HG03139 (cell line): ENCODE data around the gene TULP4.
"Not testable (repeated sequence)": the region's sequence is repeated elsewhere in the genome, so short reads cannot be mapped to it uniquely, and the experiment has no call there.

Experiments used
- ATAC-seq: cut with Tn5 transposase; IDR thresholded peaks from one replicate; pipeline ENCODE4 v1.9.1; 2021; ENCODE audit not compliant: unreplicated experiment

TULP4 gene

GRCh38 chr6:158387036-158387435 lies 74.8 kb downstream of the TULP4 start:
- no peak for ATAC-seq

DNA sequence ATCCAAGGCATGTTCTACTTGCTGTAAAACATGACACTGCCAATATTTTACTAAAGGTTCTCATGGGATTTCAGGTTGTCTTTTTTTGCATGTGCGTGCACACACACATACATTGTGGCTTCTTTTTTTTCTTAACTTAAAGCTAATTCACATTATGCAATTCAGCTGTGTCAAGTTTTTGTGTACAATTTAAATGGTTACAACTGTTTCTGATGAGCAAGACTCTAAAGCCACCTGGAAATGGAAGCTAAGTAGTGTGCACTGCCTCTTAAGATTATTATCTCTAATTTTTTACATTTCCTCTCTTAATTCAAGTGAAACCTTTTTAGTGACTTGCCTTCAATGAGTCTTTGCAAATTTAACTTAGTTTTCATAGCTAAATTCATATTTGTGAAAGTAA lies 75.3 kb downstream of the TULP4 start:
- ATAC-seq = no peak

DNA sequence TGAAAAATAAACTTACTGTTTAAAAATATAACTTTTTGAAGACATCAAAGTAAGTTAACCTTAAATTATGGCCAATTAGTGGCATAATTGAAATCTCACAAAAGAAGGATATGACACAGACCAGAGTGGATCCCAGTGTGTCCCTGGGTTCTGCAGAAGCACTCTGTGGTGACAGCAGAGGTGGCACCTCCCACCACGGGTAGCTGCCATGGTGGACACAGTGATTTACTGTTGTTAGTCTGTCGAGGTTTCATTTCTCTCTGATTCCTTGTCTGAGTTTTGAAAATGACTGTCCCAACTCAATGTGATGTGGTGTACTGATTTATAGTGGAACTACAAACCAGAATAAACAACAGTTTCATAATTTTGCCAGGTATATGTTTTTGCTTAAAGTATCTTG lies 76.5 kb downstream of the TULP4 start:
- ATAC-seq = no peak

DNA sequence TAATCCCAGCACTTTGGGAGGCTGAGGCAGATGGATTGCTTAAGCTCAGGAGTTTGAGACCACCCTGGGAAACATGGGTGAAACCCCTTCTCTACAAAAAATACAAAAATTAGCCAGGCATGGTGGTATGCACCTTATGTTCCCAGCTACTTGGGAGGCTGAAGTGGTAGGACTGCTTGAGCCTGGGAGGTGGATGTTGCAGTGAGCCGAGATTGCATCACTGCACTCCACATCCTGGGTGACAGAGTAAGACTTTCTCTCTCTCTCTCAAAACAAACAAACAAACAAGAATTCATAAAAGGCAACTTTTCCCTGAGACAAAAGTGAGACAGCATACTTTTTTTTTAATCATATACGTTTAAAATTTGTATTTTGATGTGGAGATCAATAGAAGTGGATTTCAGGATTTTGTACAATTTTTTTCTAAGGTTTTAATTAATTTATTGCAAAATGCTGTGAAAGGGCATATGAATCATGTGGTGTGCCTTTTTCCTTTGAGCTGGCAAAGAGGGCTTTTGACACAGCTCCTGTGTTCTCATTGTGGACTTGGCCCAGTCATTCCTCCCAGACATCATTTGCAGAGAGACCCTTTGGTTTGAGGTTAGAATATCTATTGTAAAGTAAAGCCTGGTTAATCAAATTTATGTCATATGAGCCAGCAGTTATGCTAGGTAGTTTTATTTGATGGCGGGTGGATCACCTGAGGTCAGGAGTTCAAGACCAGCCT lies 77.1 kb downstream of the TULP4 start:
- ATAC-seq = no peak

DNA sequence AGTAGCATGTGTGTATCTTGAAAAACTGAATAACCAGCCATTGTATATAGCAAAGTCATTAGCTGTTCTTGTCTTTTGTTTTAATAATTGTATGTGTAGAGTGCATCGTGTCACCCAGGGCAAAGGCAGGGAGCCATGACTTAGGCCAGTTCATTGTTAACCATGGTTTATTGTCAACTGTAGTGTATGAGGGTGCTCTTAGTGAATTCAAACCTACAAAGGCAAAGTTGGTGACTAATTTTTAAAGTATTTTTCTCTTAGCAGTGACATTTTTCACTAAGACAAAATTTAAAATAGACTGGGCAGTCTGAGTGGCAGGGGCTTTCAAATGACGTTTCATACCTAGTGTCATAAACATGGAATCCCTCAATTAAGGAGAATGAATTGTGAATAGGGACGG lies 79.0 kb downstream of the TULP4 start:
- no peak for ATAC-seq

GRCh38 chr6:158391977-158392376 lies 79.7 kb downstream of the TULP4 start:
- not testable (repeated sequence) for ATAC-seq

- no peak for ATAC-seq
Observed at GRCh38 chr6:158396136-158396535, 83.9 kb downstream of the TULP4 start.

GRCh38 chr6:158397578-158397977 lies 85.3 kb downstream of the TULP4 start:
- ATAC-seq = no peak

DNA sequence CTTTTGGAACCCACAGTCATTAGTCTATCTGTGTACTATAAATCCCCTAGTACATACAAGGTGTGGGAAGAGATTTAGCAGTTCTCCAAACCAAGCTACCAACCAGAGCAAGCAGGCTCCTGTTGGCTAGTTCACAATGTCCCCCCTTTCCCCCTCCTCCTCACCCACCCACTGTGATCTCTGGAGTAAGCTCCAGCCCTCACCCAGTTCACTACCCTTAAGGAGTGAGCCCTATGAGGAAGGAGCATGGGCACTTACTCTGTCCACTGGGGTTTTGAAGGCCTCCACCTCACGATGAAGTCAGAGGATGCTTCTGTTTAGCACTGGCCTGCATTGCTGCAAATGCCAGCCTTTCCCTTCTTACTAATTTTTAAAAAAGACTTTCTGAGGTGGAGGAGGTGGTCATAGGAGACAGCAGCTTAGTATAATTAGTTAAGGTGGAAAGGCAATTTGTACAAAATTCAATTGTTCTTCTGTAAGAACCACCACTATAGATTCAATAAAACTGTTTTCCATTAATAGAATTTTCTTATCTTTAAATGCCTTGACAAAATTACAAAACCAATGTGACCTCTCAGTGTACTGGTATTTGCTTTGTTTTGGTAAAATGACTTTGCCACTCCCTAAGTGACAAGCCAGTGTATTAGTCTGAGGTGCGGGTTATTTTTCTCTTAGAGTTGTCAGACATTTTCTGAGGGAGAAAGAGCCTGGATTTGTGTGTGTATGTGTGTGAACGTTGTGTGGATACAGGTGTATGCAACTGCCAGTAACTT lies 86.2 kb downstream of the TULP4 start:
- no peak for ATAC-seq

DNA sequence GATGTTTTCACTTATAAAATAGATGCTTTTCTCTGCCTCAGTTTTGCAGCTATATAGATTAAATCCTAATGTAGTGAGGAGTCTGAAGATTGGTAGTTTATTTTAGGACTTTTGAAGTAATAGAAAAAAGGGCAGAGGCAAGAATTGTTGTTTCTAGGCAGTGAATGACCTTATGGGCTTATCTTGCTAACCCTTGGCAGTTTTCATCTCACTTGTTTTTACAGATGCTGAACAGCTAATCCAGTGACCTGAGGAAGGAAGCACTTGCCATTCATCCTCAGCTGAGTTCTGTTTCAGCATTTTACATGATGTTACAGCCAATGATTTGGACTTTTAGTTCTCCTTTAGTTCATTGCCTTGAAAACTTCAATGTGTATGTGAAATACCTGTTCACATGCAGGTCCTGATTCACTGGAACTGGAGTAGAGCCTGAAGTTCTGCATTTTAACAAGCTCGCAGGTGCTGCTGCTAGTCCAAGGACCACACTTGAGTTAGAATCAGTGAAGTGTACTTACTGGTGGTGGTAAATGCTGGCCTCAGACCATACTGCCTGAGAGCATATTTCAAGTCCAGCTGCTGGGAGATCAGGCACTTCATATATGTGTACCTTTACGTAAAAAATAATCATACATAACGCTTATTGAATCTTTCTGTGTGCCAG lies 86.9 kb downstream of the TULP4 start:
- ATAC-seq = no peak

DNA sequence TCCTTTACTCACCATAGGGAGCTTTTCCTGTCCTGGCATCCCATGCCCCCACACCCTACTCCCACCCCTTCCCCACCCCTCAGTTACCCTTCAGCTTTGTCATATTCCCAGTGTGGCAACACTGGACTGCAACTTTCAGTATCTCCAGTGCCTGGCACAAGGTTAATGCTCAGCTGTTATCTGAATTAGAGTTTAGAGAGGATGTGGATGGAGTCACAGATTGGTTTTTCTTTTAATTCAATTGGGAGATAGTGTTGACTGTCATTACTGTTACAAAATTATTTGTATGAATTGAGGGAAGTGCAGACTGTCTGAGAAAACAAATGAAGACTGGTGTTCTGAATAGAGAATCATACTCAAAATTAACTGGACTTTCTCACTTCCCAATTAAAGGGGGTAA lies 89.9 kb downstream of the TULP4 start:
- no peak for ATAC-seq

GRCh38 chr6:158405321-158405831 lies 93.1 kb downstream of the TULP4 start:
- ATAC-seq = not testable (repeated sequence)

DNA sequence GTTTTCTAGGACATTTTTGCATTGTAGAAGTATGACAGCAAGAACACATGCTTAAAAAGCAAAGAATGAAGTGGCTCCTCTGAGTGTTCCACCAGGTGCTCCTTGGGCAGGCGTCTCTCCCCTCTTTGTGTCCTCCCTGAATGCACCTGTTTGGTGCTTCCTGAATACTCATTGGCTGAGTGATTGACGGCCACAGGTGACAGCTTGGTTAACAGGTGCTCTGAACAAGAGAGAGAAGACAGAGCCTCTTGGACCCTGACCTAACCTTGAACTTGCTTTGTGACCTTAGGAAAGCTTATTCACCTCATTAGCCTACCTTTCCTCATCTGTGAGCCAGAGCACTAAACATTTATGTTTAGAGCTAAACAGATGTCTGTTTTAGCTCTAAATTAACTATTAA lies 93.7 kb downstream of the TULP4 start:
- no peak for ATAC-seq

- ATAC-seq = no peak
Observed at GRCh38 chr6:158406736-158407135, 94.5 kb downstream of the TULP4 start.

GRCh38 chr6:158408013-158408412 lies 95.7 kb downstream of the TULP4 start:
- ATAC-seq = no peak

DNA sequence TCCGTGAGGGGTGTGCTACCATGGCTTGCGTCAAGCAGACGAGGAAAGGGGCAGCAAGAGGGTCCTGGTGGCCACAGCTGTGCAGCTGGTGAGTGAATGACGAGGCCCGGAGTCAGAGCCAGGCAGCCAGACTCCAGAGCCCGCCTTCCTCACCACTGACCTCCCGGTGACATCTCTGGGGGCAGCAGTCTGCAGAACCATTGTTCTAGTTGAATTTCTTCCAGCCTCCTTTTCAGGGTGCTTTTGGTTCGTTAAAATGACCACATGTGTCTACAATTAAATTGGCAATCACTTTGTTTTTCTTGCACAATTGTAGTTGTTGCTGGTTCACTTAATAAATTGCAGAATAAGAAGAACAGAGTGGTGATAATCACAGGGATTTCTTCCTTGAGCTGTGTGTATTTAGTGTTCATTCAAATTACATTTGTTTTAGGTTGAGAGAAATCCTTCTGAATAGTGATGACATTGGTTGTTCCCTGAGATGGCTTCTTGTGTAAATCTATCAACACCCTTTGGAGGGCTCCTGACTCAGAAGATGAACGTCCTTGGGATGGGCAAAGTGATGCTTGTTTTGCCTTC lies 96.4 kb downstream of the TULP4 start:
- ATAC-seq = no peak

DNA sequence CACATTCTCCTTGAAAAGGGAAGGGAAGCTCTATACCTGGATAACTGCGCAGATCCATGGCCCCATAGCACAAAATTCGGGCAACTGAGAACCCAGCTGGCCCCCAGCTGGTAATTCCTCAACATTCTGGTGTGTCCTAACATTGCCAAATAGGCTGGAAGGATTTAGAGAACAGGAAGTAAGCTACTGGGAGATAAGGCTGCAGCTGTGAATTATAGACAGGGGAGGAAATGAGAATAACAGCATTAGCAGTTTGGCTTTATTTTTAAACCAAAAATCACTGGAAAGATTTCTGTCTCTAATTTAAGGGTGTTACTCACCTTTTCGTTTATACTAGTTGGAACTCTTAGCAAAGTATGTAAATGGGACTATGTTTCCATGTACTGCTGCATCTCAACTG lies 97.2 kb downstream of the TULP4 start:
- no peak for ATAC-seq

DNA sequence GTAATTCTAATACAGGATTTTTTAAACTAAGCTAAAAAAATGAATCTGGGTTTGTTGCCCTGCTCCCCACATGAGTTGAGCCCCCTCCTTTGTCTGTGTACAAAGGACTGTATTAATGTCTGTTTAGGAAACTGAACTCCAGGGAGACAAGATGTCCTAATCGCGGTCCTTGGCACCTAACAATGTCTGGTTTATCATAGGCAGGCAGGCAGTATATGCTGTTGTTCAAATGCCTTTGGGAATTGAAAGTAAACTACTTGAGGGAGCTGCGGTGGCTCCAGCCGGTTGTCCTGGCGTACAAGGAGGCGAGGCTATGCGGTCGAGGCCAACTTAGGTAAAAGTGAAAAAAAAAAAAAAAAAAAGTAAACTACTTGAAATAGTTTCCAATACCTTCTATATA lies 98.5 kb downstream of the TULP4 start:
- ATAC-seq = no peak

GRCh38 chr6:158411998-158412397 lies 99.7 kb downstream of the TULP4 start:
- no peak for ATAC-seq

DNA sequence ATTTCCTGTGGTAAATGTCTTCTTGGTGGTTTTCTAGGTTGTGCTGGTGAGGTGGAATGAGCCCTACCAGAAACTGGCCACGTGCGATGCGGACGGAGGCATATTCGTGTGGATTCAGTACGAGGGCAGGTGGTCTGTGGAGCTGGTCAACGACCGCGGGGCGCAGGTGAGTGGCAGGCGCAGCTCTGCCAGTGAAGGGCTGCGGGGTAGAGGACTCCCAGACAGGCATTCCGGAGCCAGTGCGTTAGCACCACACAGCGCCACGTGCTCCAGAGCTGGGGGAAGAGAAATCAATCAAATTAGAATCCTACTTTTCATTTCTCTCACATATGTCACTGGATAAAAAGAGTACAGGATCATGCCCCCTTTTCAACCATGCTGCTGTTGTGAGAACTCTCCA lies 100.8 kb downstream of the TULP4 start:
- ATAC-seq = no peak

DNA sequence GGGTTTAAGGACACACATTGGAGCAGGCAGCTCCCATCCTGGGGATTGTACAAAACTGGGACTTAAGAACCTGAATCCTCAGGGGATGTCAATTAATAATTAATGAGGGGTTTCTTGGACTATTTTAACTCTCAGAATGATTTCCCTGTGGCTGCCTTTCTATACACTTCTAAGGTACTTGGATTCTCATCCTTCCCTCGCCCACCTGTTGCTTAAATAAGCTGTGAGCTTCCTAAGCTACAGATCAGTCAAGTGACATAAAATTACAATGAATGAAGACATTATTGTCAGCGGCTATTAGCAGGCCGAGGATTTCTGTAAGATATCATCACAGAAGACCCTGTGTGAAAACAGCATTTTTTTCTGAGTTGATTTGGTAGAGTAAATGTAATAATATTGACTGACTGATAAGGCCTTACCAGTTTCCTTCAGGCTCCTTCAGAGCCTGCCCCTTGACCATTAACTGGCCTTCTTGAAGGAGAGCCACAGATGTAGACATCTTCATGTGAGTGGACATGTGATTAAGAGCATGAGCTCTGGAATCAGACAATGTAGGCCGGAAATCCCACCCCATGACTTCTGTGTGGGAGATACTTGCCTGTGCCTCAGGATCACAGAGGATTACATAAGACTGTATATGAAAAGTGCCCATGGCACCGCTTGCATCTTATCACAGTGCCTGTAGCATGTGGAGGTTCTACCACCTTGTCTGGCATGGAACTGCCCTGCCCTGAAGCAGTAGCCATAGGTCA lies 101.7 kb downstream of the TULP4 start:
- no peak for ATAC-seq
